VCaP (cell line): ENCODE measurements around the gene PACRG.

Source experiments
- H3K27ac ChIP-seq: fragments of 450-650 bp; 2 replicates; pipeline ENCODE4 v1.5.1; 2017
- TF ChIP-seq, protein P1 (sequence below): fragments of 450-650 bp; conservative IDR thresholded peaks from 2 replicates; pipeline ENCODE4 v1.5.1; 2017; ENCODE audit warnings: mild to moderate bottlenecking, moderate library complexity

The PACRG gene

DNA sequence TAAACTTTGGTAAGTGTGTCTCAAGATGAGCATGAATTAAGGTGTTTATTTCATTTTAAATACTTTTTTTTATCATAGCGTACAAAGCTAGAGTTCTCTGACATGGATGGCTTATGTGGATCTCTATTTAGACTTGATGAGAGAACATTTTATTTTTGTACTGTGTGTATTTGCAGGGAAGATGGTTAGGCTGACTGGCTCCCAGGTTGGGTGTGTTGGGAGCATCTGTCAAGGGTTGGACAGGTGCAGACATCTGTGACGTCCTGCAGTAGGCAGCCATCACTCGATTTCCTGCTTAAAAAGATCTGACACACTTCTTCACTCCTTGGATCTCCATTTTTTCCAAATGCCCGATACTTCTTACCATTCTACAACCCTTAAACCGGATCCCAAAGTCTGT lies 464.8 kb downstream of the PACRG start:
- H3K27ac ChIP-seq = no peak overlapping the region
- TF ChIP-seq, protein P1, sequence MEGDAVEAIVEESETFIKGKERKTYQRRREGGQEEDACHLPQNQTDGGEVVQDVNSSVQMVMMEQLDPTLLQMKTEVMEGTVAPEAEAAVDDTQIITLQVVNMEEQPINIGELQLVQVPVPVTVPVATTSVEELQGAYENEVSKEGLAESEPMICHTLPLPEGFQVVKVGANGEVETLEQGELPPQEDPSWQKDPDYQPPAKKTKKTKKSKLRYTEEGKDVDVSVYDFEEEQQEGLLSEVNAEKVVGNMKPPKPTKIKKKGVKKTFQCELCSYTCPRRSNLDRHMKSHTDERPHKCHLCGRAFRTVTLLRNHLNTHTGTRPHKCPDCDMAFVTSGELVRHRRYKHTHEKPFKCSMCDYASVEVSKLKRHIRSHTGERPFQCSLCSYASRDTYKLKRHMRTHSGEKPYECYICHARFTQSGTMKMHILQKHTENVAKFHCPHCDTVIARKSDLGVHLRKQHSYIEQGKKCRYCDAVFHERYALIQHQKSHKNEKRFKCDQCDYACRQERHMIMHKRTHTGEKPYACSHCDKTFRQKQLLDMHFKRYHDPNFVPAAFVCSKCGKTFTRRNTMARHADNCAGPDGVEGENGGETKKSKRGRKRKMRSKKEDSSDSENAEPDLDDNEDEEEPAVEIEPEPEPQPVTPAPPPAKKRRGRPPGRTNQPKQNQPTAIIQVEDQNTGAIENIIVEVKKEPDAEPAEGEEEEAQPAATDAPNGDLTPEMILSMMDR = no peak

DNA sequence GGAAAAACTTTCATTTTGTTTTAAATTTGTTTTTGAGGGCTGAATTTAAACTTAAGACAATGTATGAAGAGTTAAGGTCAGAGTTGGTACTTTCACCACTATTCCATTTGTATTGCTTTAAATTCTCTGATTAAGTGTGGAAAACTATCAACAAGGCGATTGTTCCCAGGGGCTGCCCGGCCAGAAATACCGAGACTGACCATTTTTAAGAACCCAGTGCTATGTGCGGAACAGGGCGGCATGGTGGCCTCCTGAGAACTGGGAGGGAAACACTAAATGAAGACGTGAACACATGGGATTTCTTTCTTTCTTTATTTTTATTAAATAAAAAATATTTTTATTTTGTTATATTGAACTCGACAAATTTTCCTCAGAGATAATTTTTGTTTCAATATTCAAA lies 465.6 kb downstream of the PACRG start:
- TF ChIP-seq, protein P1 = no peak
- H3K27ac ChIP-seq = no peak overlapping the region

DNA sequence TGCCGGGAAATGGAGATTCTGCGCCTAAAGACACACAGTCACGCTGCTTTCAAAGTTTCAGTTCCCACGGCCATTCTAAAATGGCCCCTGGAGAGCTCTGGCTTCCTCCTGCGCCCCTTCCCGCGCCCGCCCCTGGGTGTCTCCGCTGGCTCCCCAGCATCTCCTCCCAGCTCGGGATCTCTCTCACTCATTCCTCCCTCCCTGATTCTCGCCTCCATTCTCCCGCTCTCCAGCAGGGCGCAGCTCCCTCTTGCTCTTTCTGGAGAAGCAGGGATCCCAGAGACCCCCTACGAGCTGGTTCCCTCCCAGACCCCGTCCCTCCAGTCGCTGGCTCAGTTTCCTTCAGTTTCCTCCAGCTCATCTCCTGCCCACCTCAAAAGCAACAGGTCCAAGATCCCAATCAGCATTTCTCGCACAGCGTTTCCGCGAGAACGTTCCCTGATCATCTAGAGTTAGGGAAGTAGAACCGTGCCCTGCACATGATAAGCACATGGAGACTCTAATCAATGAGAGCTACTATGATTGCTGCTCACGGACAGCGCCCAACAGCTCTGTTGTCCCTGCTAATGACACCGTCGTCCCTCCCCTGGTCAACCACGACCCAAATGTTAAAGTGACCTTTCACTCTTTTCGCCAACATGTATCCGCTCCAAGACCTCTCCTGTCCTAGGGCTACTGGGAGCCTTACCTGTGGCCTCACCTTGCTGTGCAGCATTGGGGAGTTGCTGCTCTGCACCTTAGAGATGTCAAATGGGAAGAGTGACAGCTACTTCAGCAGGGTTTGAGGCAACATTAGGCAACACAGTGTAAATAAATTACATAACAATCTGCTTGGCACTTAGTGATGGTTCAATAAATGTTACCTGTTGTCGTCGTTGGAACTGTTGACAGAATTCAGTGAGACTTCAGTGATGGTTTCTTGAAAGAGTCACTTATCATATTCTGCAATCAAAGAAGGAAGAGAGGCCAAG lies 468.2 kb downstream of the PACRG start:
- TF ChIP-seq, protein P1 = no peak
- H3K27ac ChIP-seq = no peak overlapping the region

DNA sequence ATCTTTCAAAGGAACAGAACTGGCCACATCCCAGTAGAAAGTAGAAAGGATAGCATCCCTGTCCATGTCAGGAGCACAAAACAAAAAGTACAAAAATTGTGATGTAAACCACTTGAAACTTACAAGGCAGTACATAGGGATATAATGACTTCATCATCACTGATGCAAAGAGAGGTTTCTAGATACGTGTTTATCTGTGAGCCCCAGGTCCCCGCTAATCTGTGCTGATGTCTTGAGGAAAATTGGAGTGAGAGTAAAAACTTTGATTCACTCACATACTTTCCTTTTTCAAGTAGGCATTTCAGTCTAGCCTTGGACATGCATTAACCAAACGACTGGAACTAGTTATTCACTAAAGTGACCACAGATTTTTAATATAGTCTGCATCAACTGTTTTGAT lies 470.1 kb downstream of the PACRG start:
- no peak overlapping the region for H3K27ac ChIP-seq
- TF ChIP-seq, protein P1 = no peak

DNA sequence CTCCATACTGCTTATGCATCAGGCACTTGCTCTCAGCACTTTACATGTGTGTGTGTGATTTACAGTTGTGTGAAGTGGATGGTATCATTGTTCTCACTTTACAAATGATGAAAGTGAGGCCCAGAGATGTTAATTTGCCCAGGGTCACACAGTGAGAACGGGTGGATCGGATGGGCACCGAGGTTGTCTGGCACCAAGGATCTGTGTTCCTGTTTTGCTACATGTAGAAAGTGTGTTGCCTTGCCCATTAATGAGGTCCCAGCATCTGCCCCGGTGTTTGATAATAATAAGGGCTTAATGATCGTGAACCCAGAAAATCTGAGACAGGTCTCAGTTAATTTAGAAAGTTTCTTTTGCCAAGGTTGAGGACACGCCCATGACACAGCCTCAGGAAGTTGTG lies 470.6 kb downstream of the PACRG start:
- no peak overlapping the region for H3K27ac ChIP-seq
- TF ChIP-seq, protein P1 = no peak

DNA sequence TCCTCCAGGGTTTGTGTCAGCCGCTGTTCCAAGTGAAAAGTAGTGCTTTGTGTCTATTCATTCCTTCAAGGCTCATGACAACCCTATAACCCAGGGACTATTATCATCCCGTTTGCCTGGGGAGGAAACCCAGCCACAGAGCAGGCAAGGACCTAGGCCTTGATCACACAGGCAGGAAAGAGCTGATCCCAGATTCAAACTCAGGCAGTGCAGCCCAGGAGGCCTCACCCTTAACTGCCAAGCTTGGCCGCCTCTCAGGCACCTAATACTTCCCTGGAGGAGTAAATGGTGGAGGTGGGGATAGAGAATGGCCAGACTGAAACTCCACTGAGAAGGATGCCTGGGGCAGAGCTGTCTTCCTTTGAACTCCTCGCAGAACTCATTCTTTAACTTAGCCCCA lies 471.6 kb downstream of the PACRG start:
- H3K27ac ChIP-seq = no peak overlapping the region
- TF ChIP-seq, protein P1 = no peak

DNA sequence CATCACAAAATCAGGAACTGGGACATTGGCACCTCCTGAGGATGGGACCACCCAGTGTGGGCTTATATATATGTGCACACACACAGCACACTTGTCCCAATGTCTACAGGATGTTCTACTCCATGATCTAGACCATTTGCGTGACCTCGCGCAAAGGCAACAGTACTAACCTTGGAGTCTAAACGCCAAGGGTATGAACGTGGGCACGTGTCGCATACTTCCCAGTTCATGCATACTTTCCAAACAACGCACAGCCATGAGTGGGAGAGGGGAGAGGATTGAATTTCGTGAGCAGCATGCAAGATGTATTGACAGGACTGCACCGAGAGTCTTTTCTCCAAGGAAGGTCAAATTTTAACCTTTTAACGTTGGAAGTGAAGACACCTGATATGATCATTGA lies 472.5 kb downstream of the PACRG start:
- H3K27ac ChIP-seq = no peak overlapping the region
- TF ChIP-seq, protein P1 = no peak
